Tibial artery (tissue), 4 donors: ENCODE results near the gene AQP12B.

ENCODE experiments used
- DNase-seq, 2 donors: peaks; one replicate each; pipeline ENCODE4 v3.0.0-alpha.2; 2019
- H3K27ac ChIP-seq, 2 donors: fragments of 200-600 bp; sonication (generic) in 1 of 2; 1 replicate in 1 of 2; 2 replicates in 1 of 2; pipeline ENCODE4 v1.5.1; 2018 to 2019; ENCODE audit warnings: mild to moderate bottlenecking in 1 of 2
- H3K27me3 ChIP-seq, 2 donors: fragments of 200-600 bp; sonication (generic) in 1 of 2; one replicate each; pipeline versions ENCODE4 v1.5.1 to v1.6.0; 2016 to 2019
- H3K36me3 ChIP-seq, 3 donors: fragments of 200-600 bp; sonication (generic) in 2 of 3; one replicate each; pipeline ENCODE4 v1.5.1; 2016 to 2019; ENCODE audit warnings: mild to moderate bottlenecking in 2 of 3
- H3K4me1 ChIP-seq, 4 donors: fragments of 200-600 bp; sonication (generic) in 2 of 4; 1 replicate in 3 of 4; 2 replicates in 1 of 4; pipeline ENCODE4 v1.5.1; 2016 to 2019
- H3K4me3 ChIP-seq, 2 donors: fragments of 200-600 bp; sonication (generic) in 1 of 2; 1 replicate in 1 of 2; 2 replicates in 1 of 2; pipeline ENCODE4 v1.5.1; 2018 to 2019; ENCODE audit warnings: mild to moderate bottlenecking in 2 of 2
- H3K9me3 ChIP-seq, 3 donors: fragments of 200-600 bp; sonication (generic) in 1 of 3; one replicate each; pipeline ENCODE4 v1.5.1; 2016 to 2019
- intact Hi-C: fragments of 100-400 bp; cut with DNase I; formaldehyde crosslinking; loops from one replicate; pipeline ENCODE4 v1.15.0; 2023; ENCODE audit warnings: low total_unique reads
- TF ChIP-seq, protein P1 (sequence below), 2 experiments: fragments of 200-600 bp in 1 of 2; fragments of 450-650 bp in 1 of 2; IDR thresholded peaks; one replicate each; pipeline ENCODE4 v1.5.1; 2017 to 2019; ENCODE audit warnings: antibody characterized with exemption in 2 of 2, mild to moderate bottlenecking in 1 of 2, moderate library complexity in 1 of 2

Gene AQP12B

DNA sequence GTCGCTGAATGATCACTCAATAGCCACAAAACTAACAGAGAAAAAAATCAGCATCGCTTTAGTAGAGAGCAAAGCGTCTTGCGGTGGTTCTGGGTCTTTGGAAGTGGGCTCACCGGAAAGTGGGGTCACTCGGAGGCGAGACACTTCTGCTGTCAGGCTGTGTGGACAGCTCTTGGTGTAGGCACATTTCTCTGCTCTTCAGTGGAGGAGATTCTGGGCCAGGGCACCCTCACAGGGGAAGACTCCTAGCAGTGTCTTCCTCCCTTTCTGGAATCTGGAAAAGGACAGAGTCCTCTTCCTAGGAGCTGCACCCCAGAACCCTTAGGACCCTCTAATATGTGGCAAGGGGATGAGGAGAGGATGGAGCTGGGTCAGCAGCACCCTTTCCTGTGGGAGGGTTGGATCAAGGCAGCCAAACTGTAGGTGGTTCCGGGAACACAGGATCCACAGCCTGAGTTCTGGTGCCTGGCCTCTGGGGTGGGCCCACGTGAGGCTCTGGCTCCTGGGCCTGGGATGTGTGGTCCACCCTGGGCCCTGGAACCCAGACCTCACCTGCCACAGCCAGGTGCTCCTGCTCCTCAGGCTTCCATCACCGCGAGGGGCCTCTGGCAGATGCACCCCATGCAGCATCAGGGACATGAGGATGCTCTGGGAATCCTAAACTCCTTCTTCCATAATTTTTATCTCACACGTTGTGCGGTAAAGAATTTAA lies 32.3 kb downstream of the AQP12B start:
- Histone ChIP-seq H3K4me3 (no peak overlapping the region), H3K27me3 (peaks cover 0 to 80% of the 10 kb centered on the region in 2 donors), H3K27ac (no peak overlapping the region), H3K9me3 (no peaks in the 10 kb centered on the region), H3K4me1 (no peaks in the 10 kb centered on the region), H3K36me3 (no peaks in the 10 kb centered on the region)
- DNase-seq = peak in 1 of 2 donors; percentile 54
- intact Hi-C loops = no loop called here
- TF ChIP-seq, protein P1, sequence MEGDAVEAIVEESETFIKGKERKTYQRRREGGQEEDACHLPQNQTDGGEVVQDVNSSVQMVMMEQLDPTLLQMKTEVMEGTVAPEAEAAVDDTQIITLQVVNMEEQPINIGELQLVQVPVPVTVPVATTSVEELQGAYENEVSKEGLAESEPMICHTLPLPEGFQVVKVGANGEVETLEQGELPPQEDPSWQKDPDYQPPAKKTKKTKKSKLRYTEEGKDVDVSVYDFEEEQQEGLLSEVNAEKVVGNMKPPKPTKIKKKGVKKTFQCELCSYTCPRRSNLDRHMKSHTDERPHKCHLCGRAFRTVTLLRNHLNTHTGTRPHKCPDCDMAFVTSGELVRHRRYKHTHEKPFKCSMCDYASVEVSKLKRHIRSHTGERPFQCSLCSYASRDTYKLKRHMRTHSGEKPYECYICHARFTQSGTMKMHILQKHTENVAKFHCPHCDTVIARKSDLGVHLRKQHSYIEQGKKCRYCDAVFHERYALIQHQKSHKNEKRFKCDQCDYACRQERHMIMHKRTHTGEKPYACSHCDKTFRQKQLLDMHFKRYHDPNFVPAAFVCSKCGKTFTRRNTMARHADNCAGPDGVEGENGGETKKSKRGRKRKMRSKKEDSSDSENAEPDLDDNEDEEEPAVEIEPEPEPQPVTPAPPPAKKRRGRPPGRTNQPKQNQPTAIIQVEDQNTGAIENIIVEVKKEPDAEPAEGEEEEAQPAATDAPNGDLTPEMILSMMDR (IDR thresholded peaks at IDR 0.05) = no peak

DNA sequence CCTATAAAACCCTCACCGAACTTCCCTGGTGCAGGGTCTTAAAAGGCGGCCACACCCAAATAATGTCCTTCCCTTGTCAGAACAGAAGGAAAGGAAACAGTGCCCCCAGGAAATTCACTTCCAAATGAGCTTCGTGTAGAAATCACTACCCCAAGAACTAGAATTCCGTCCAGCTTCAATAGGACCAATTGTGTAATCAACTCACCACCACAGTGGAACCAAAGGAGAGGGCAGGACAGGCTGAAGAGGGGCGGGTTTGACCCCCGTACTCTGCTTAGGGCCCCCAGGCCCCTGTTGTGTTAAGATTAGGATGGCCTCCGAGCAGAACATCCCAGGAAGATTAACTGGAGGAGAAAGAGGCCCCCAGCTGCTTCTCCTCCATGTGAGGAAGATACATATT lies 33.4 kb downstream of the AQP12B start:
- no peak overlapping the region for H3K27ac ChIP-seq
- H3K9me3 ChIP-seq = no peaks in the 10 kb centered on the region
- H3K4me1 ChIP-seq = no peaks in the 10 kb centered on the region
- peaks cover 0 to 80% of the 10 kb centered on the region in 2 donors for H3K27me3 ChIP-seq
- TF ChIP-seq, protein P1 (IDR thresholded peaks at IDR 0.05) = no peak
- no peaks in the 10 kb centered on the region for H3K36me3 ChIP-seq
- DNase-seq = no peak
- intact Hi-C loops = no loop called here
- no peak overlapping the region for H3K4me3 ChIP-seq

GRCh38 chr2:240648650-240649275 lies 33.9 kb downstream of the AQP12B start:
- Histone ChIP-seq H3K4me3 (no peak overlapping the region), H3K36me3 (no peaks in the 10 kb centered on the region), H3K27ac (no peak overlapping the region), H3K9me3 (no peaks in the 10 kb centered on the region), H3K4me1 (no peaks in the 10 kb centered on the region), H3K27me3 (peaks cover 0 to 83% of the 10 kb centered on the region in 2 donors)
- no peak for DNase-seq
- TF ChIP-seq, protein P1 (IDR thresholded peaks at IDR 0.05) = no peak
- intact Hi-C loops = no loop called here

- TF ChIP-seq, protein P1 (IDR thresholded peaks at IDR 0.05) = no peak
- peaks cover 0 to 84% of the 10 kb centered on the region in 2 donors for H3K27me3 ChIP-seq
- no peaks in the 10 kb centered on the region for H3K9me3 ChIP-seq
- peak in 1 of 2 donors; percentile 52 for DNase-seq
- intact Hi-C loops = no loop called here
- H3K36me3 ChIP-seq = no peaks in the 10 kb centered on the region
- H3K4me1 ChIP-seq = no peaks in the 10 kb centered on the region
- H3K27ac ChIP-seq = no peak overlapping the region
- H3K4me3 ChIP-seq = no peak overlapping the region
Observed at GRCh38 chr2:240648155-240648649, 34.5 kb downstream of the AQP12B start.

GRCh38 chr2:240647503-240648154 lies 35.1 kb downstream of the AQP12B start:
- Histone ChIP-seq H3K36me3 (no peaks in the 10 kb centered on the region), H3K27ac (no peak overlapping the region), H3K4me3 (no peak overlapping the region), H3K4me1 (no peaks in the 10 kb centered on the region), H3K27me3 (peaks cover 0 to 85% of the 10 kb centered on the region in 2 donors), H3K9me3 (no peaks in the 10 kb centered on the region)
- intact Hi-C loops = no loop called here
- TF ChIP-seq, protein P1 (IDR thresholded peaks at IDR 0.05) = no peak
- no peak for DNase-seq
